Right lobe of liver (tissue), 4 donors: Measurements from ENCODE around the gene PTBP3.

ENCODE experiments used
- POLR2A ChIP-seq: fragments of 450-650 bp; IDR thresholded peaks from one replicate; pipeline ENCODE4 v1.6.1; 2017; ENCODE audit warnings: antibody characterized with exemption, mild to moderate bottlenecking
- TF ChIP-seq, protein P1 (sequence below), 4 donors: fragments of 200-600 bp in 3 of 4; fragments of 450-650 bp in 1 of 4; IDR thresholded peaks; one replicate each; pipeline versions ENCODE4 v1.5.1 to v1.8.0; 2016 to 2022; ENCODE audit warnings: antibody characterized with exemption in 4 of 4, mild to moderate bottlenecking in 2 of 4
- donor health status: DM: no; HTN: no; CAD: no.
- donor health status: DM: no; HTN: no; CAD: no.
- donor health status: DM: no; HTN: yes; CAD: no.

DNA sequence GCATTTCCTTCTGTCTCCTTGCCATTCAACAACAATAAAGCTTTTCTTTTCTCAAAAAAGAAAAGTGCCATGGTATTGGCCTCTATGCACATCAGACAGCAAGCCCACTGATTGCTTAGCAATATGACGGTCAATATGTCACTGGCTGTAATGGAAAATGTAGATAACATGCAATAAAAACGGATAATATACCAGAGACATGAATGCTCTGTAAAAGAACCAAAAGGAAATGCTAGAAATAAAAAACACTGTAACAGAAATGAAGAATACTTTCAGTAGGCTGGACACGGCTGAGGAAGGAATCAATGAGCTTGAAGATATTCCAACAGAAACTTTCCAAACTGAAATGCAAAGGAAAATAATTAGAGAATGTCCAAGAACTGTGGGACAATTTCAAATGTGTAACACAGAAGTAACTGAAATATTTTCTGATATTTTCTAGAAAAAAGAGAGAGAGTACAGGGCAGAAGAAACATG lies 10.0 kb downstream of the PTBP3 start:
- TF ChIP-seq, protein P1, sequence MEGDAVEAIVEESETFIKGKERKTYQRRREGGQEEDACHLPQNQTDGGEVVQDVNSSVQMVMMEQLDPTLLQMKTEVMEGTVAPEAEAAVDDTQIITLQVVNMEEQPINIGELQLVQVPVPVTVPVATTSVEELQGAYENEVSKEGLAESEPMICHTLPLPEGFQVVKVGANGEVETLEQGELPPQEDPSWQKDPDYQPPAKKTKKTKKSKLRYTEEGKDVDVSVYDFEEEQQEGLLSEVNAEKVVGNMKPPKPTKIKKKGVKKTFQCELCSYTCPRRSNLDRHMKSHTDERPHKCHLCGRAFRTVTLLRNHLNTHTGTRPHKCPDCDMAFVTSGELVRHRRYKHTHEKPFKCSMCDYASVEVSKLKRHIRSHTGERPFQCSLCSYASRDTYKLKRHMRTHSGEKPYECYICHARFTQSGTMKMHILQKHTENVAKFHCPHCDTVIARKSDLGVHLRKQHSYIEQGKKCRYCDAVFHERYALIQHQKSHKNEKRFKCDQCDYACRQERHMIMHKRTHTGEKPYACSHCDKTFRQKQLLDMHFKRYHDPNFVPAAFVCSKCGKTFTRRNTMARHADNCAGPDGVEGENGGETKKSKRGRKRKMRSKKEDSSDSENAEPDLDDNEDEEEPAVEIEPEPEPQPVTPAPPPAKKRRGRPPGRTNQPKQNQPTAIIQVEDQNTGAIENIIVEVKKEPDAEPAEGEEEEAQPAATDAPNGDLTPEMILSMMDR (IDR thresholded peaks at IDR 0.05) = no peak
- TF ChIP-seq POLR2A = no peak
